ENCODE data around the gene MPST.
"Not testable (repeated sequence)": the region's sequence is repeated elsewhere in the genome, so short reads cannot be mapped to it uniquely, and the experiment has no call there.

The MPST gene

DNA sequence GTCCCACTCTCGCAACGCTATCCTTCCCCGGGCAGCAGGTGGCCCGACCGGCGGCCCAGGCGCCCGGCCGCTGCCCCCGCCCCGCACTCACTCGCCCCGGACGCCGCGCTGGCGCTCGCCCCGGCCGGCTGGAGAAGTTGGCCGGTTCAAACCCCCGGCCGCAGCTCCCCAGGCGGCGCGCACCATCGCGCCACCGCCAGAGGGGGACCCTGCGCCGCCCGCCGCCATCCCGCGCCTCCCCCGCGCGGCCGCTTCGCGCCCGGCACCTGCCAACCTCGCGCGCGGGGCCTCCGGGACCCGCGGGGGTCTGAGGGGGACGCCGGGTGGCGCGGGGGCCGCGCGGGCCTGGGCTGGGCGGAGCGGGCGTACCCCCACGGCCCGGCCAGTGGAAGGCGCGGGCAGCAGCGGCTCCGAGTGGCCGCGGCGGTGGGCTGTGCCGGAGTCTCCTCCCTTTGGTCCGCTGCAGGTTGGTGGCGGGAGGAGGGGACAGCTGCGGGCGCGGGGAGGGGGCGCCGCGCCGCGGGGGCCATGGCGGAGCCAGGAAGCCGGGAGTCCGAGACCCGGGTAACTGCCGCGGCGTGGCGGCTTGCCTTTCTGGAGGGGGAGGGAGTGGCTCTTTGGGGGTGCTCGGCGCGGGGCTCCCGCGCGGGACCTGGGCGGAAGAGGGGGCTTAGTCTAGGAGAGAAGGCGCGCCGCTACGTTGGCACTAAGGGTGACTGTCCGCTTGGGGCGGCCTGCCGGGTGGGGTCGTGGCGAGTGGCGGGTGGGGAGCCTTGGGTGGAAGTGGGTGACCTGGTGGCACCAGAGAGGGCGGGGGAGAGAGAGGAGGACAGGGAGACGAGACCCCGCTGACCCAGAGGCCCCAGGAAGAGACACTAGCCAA lies at the start of gene MPST, which contains the start of gene TST:
Gene MPST, plus strand, starts transcription at position 434 of the 883 bp plus-strand sequence. Its CDS starts 95 bp downstream, at position 529.
Gene TST, minus strand, starts transcription at position 139 of the 883 bp plus-strand sequence. CDS start 715 bp downstream, outside the sequence.
- DNase-seq = peak; percentile 63

DNA sequence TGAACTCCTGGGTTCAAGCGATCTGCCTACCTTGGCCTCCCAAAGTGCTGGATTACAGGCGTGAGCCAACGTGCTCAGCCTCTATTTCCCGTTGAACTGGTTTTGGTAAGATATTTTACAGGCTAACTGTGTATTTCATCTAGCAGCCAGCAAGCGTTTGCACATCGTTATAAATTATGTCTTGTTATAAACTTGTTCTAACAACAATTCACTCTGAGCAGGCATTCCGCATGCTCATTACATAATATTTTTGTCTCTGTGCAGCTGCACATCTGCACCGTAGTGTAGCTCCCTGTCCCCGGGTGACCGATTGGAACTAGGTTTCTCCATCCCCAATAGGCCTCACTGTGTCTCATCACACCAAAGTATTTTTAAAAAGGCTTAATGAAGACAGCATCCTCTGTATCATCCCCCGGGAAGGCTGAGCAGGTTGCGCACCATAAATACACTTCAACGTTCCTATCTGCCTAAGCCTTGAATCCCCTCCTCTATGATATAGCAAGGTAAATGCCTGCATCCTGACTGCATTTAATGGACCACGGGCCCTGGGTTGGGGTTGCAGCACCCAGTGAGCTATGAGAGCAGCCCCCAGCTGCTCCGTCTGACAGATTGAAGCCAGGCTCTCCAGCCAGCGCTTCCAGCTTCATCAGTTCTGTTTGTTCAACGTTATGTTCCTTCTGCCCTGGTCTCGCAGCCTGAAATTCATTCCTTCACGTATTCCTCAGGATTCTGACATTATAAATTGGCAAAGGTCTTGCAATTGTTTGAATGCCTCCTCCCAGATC lies 48.0 kb upstream of the MPST start:
- DNase-seq = no peak

DNA sequence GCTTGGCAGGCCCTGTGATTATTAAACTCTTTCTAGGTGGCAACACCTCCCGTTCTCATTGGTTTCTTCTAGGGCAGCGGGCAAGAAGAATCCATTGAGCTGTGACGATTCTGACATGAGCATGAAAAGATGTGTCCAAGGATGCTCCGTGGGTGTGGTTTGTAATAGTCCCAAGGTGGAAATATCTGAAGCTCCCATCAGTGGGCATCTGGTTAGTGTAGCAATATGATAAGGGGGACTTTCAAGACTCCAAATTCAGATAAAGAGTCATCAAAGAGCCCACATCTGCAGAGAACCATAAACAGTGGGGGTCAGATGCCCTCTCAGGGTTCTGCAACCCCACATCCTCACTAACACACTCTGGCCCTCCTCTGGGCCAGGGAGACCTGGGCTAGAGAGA lies 42.9 kb upstream of the MPST start:
- DNase-seq = no peak

DNA sequence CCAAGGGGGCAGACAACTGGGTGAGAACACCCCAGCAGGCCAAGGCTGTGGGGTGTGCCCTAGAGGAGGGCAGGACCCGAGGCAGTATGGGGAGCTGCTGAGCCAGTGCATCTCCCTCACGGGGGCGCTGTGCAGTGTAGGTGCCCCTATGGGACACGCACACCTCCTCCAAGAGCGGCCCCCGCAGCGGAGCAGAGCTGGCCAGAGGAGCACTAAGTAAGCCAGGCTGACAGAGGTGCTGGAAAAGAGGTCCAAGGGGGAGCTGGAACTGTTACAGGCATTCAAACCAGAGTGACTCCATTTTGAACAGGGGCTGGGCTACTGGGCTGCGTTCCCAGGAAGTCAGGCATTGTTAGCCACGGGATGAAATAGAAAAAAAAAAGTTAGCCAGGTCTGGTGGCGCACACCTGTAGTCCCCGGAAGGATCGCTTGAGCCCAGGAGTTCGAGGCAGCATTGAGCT lies 42.1 kb upstream of the MPST start:
- peak; percentile 79 for DNase-seq

DNA sequence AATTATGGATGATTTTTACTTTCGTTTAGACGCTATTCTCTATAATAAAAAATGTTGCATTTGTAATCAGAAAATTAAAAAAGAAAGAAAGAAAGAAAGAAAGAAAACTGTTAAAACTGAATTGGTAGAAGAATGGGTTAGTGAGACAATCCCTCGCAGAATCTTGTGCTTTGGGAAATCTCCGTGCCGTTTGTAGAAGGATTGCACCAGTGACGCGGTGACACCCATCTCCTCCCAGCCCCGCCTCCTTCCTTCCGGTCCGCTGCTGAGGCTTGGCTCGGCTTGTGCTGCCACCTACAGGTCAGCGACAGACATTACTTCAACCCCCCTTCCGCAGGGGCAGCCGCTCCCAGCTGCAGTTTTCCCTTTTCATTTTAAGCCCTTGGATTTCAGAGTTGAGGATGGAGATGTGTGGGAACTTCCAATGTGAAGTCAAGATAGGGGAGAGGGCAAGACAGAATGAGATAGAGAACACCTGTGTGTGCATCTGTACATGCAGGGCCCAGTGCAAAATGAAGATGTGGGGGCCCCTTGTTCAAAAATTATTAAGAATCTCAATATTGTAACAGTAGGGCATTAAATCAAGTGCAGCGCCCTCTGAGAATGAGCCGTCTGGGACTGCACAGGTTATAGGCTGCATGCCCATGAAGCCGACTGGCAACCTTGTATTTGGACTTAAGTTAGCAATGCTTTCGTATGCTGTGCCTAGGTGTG lies 41.4 kb upstream of the MPST start:
- DNase-seq = peak; percentile 93

DNA sequence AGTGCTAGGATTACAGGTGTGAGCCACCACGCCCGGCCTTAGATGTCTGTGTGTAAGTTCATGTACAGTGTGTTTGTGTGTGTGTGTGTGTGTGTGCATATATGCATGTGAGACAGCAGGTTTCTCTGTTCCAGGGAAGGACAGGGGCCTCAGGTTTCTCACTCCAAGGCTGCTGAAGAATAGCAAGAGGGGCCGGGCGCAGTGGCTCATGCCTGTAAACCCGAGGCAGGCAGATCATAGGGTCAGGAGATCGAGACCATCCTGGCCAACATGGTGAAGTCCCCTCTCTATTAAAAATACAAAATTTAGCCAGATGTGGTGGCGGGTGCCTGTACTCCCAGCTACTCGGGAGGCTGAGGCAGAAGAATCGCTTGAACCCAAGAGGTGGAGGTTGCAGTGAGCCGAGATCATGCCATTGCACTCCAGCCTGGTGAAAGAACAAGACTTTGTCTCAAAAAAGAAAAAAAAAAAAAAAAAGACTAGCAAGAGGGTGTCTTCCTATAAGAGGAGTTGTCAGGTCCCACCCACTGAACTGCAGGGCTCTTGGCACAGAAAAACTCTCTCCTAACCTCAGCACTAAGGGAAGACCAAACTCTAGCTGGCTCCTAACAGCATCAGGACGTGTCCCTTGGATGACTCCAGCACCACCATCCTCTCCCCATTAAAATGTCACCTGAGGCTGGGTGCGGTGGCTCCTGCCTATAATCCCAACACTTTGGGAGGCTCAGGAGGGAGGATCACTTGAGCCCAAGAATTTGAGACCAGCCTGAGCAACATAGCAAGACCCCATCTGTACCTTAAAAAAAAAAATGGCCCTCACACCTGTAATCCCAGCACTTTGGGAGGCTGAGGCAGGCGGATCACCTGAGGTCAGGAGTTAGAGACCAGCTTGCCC lies 40.3 kb upstream of the MPST start:
- DNase-seq = no peak

DNA sequence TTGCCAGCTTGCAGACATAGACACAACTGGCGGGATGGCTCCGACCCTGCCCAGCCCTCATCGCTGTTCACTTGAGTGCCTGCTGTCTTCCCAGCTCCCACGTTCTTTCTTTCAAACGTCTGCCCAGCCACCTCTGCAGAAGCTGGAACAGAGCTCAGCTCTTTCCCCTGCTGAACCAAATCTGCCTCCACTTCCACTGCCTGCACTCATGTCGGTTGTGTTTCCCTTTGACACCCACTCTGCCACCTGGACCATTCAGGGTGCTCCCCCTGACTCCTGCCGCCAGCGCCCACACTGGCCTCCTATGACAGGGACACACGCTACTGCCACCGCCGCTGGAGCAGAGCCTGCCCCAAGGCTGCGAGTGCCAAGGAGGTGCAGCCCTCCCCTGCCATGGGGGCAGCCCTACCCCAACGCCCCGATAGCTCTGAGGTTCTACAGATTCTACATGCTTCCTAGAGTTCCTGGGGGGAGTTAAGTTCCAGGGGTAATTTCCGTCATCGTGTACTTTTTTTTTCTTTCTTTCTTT lies 38.2 kb upstream of the MPST start:
- no peak for DNase-seq

DNA sequence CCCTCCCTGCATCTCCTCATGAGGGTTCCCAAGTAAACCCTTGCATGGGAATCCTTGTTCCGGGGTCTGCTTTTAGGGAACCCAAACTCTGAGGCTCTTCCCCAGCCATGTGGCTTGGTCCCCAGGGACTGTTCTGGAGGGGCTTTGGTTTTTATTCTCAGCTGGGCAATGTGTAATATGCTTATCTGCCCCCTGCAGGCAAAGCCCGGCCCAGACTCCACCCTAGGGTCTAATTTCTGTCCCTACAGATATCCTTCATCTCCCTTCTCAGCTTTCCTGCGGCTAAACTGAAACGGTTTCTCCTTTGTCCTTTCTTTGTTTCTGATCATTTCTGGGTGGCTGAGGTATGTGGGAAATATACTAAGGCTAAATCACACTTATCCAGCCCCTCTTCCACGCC lies 37.4 kb upstream of the MPST start:
- no peak for DNase-seq

DNA sequence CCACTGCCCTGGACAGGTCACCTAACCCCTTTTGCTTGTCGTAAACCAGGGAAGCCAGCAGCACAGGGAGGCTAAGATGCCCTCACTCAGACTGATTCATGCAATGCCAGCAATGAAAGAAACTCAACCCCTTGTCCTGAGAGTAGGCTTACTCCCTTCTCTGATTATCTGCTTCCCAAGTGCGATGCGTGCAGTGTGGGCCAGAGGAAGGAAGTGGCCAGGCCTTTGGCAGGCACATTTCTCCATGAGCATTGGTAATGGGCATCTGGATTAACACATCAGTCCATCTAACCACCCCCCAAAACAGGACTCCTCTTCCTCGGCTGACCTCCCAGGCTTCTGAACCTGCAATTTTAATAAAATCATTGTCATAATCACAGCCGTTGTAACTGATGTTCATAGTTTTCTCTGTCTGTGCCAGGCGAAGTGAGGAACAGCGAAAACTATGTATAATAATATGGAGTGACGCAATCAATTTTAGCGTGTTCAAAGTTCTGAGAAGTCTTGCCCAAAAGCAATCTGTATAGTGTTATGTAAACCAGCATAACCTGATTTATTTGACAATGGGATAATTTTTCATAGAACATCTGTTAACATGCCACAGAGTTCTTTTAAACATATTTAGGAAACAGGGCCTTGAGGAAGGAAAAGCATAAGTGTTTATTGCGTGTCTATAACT lies 34.2 kb upstream of the MPST start:
- no peak for DNase-seq

DNA sequence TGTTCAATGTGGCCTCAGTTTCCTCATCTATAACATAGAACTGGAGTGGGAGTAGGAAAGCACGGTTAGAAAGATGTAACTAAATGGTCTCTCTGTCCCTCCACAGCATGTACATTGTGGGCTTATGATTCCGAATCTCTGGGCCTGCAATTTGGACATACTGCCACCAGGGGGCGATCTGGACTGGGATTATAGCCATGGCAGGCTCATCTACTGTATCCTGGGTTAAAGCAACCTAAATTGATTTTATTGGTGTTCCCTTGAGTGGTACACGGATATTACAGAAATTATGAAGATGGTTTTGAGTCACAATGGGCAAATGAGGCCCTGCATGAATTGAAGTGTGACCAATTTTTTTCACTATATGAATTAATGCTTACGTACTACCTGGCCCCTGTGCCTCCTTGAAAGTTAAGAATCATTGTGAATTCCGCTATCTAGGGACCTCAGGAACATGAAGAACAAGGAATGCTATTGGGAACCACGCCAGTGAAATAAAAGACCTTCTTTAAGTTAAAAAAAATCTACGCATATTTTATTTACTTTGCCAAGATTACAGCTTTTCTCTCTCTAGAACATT lies 33.2 kb upstream of the MPST start:
- peak; percentile 66 for DNase-seq

DNA sequence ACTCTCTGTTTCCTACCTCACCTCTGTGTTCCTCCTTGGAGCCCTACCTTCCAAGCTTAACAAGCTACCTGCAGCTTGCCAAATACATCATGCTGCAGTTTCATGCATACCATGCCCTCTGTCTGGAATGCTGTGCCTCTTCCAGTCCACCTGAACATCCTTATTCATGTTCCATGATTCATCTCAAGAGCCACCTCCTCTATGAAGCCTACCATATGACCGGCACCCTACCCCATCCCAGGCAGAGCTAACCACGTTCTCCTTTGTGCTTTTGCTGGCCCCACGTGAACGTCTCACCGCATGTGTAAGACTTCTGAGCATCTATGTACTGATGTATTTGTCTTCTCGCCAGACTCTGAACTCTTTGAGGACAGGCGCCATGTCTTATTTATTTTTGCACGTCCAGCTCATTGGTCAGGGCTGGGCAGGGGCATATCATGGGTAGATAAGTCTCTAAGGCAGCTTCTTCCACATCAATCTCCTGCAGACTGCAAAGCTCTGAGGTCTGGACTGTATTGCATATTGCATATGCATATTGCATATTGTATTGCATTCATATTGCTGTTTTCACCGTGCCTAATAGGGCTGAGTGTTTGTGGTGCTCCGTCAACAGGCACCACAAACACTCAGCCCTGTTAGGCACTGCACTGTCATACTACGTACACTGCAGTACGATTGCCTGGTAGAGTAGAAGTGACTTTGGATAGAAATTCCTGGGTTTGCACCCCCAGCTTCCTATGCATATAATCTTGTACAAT lies 31.3 kb upstream of the MPST start:
- DNase-seq = no peak

DNA sequence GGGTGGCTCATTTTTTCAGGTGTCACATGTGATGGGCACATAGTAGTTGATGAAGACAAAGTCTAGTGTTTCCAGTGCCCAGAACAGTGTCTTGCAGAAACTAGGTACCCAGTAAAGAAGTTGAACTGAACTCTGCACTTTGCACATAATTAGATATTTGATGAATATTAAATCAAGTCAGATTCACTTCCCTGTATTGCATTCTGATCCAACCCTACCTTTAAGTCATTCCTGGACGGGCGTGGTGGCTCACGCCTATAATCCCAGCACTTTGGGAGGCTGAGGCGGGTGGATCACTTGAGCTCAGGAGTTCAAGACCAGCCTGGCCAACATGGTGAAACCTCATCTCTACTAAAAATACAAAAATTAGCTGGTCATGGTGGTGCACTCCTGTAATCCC lies 30.5 kb upstream of the MPST start:
- DNase-seq = not testable (repeated sequence)

DNA sequence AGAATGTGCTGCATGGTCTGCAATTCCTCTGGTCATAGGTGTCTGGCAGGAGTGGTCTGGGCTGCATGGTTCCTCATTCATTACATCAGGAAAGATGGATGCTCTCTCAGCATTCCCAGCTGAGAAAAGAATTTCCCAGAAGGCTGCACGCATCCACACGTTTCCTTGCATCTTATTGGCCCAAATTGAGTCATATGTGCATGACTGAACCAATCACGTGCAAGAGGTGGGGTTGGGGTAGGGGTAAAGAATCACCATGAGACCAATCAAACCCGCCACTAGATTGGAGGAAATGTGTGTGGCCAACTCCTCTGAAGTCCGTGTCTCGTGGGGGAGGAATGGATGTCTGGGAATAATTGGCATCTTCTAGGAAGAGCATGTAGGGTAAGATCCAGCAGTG lies 29.1 kb upstream of the MPST start:
- no peak for DNase-seq

DNA sequence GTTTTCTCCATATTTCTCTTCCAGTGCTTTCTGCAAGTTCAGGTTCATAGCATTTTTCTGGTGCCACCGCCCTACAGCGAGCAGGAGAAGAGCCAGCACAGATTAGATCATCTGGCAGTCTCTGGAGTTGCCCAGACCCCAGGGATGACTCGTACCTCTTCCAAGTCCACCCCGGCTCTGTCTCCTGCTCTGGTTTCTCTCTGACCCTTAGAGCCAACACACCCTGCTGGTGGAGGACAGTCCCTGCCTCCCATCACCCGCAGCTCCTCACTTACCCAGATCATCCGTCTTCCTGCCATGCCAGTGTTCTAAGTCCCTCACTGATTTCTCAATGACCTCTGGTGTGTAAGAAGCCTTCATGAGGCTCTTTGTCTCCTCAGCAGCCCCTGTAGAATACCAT lies 28.3 kb upstream of the MPST start:
- no peak for DNase-seq

DNA sequence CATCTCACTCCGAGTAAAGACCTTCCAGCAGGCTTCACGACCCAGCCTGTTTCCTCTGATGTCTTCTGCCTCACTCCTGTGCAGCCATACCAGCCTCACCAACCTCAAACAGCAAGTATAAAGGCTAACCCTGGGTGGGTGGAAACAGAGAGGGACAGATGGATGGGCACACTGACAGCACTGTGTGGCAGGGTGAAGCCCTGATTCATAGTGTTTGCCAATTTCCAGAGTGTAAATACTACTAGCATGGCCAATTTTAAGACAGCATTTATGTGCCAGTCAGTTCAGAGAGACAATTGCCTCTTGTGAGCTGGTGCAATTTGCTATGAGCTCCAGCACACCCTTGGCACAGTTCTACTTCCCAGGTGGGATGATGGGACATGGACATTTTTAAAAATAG lies 21.8 kb upstream of the MPST start:
- DNase-seq = no peak

DNA sequence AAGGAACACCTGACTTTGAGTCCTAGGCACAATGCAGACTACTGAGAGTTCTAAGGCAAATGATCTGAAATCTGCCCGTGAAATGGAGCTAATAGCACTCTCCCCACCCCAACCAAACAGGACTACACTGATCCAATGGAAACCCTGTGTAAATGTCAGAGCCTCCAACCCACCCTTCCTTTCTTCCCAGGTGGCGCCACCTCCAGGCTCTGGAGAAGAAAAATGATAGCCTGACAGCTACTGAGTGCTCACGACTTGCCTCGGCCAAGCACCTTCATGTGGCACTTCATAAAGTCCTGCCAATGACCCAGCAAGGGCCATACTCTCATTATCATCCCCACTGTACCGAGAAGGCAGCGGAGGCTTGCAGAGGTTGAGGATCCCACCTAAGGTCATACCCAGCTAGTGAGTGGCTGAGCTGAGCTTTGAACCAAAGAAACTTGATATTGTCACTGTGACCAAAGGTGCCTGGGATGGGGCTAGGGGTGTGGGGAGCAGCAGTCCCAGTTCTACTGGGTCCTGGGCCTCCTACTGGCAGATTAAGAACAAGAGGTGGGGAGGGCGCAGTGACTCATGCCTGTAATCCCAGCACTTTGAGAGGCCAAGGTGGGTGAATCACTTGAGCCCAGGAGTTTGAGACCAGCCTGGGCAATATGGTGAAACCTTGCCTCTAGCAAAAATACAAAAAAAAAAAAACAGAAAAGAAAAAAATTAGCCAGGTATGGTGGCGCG lies 20.8 kb upstream of the MPST start:
- no peak for DNase-seq

DNA sequence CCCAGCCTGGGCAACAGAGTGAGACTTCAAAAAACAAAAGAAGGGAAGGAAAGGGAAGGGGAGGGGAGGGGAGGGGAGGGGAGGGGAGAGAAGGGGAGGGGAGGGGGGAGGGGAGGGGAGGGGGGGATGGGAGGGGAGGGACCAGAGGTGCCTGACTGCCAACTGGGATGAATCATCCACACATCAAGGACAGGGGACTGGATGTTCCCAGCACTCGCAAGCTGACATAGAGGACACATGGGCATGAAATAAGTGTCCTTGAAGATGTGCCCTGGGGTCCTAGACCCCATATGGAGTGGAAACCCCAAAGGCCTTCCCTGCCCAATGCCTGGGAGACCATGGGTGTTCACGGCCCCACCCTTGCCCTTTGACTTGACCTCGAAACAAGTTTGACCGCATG lies 20.1 kb upstream of the MPST start:
- DNase-seq = no peak

DNA sequence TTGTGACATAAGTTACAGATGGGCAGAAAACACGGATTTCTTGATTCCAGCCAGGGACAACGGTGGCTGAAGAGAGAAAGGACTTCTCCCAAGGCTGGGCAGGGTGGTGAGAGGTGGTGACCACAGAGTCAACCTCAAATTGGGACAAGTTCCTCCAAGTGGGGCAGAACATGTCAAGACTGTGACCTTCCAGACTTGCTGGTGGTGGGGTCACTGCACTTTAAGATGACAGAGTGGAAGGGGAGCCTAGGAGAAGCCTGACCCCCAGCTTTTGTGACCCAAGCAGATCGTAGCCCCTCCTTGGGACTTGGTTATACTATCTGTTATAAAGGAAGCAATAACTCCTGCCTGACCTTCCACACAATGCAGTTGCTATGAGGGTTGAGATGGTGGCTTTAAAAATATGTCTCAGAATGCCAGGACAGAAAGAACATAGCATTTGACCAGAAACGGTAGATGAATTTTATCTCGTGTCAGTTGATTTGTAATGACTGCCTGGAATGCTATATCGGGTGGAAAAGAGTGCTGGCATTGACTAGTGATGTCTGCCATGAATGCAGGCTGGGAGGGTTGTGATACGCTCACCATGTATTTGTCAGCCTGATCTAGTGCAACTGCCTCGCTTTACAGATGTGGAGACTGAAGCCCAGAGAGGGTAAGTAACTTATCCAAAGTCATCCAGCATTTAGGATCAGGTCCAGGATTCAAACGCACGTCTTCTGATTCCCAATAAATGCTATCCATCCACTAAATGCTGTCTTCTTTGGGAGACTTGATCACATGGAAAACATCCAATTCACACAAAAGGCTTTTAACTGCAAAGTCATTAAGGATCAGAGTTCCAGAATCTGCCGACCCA lies 18.6 kb upstream of the MPST start:
- no peak for DNase-seq

All from activated CD4-positive, alpha-beta T cell treated with anti-CD3 and anti-CD28 coated beads, Interleukin-2, Interleukin-6, amounts not matched to agents 100 ng/mL and 50 ng/mL, durations not matched to agents 16 hours and 8 hours (primary cell).